COLO829 (cell line): ENCODE results near the gene KRTAP29-1.
"Not testable (repeated sequence)": the region's sequence is repeated elsewhere in the genome, so short reads cannot be mapped to it uniquely, and the experiment has no call there.

Experiments used
- DNase-seq: peaks from one replicate; pipeline ENCODE4 v3.0.0; 2012; ENCODE audit warnings: low spot score

The KRTAP29-1 gene

DNA sequence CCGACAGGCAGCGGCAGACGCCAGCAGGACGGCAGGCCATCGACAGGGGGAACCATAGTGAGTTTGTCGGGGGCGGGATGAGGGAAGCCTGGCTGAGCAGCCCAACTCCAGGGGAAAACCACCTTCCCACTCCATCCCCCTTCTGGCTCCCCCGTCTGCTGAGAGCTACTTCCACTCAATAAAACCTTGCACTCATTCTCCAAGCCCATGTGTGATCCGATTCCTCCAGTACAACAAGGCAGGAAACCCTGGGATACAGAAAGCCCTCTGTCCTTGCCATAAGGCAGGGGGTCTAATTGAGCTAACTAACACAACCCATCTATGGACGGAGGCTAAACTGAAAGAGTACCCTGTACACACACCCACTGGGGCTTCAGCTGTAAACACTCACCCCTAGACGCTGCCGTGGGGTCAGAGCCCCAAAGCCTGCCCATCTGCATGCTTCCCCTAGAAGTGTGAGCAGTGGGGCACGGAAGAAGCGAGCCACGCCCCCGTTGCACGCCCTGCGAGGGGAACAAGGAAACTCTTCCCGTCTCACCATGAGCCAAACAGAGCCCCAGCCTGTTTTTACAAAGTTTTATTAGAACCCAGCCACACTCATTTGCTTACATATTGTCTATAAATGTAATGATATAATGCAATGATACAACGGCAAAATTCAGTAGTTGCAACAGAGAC is 4.1 kb downstream of the KRTAP29-1 start:
- DNase-seq: no peak

DNA sequence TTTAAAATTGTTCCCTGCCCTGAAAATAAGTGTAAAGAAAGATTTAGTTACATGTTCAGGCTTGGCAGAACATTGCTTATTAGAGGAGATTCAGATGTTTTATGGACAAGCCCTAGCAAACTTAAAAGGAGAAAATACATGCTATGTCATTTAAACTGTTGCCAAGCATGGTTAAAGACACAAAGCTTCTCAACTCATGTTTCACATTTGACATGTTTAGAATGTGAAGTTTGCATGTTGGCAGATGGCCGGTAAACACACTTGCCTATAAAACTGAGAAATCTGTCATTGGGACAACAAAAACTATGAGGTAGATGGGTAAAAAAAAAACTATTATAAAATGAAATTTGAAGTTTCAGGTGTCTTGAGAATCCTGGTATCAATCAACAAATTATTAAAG is 5.8 kb downstream of the KRTAP29-1 start:
- DNase-seq: no peak

DNA sequence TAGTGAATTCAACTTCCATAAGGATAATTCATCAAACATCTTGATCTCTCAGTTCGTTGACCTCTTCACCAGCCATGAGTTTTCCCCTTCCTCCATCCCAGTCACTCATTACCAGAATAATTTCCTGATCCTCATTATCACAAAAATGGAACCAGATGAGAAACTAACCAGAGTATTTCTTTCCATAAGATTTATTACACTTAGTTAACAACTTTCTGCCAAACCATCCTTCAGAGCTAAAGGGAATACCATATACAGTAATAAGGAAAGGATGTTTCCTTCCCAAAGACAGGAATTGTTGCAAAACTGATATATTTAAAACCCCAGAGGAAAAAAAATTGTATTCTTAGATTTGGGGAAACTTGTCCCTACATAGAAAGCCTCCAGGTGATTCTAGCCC is 8.6 kb downstream of the KRTAP29-1 start:
- DNase-seq: no peak

DNA sequence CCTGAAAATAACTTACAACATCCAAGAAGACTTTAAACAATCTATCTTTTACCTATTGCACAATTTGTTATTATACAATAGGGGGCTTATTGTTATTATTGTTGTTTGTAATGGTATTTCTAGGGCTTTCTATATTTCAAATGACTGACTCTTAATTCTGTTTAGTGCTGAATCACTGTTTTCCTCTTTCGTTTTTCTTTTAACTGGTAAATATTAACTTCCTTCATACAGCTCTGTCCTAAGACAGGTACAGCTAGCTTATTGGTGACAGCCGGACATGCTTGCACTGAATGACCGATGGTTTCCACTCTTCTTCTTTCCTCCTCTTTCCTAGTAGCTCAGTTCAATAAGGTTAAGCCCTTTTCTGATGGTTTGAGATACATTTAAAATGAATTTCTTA is 15.6 kb downstream of the KRTAP29-1 start:
- DNase-seq: no peak

DNA sequence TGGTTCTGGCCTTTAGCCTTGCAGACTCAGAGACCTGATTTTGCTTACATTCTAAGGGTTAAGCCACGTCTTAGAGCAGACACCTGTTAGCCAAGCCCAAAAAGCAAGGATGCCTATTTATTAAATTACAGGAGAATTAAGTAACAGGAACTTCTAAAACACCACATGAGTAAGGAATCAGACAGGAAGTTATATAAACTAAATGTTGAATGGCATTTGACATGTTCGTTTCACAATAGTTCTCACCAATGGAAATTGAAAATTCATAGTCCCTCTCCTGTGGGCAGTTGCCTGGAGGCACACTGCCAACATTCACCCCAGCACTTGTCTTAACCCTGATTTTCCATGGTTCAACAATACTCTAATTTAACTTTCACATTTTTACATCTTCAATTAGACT is 18.1 kb downstream of the KRTAP29-1 start:
- DNase-seq: no peak

DNA sequence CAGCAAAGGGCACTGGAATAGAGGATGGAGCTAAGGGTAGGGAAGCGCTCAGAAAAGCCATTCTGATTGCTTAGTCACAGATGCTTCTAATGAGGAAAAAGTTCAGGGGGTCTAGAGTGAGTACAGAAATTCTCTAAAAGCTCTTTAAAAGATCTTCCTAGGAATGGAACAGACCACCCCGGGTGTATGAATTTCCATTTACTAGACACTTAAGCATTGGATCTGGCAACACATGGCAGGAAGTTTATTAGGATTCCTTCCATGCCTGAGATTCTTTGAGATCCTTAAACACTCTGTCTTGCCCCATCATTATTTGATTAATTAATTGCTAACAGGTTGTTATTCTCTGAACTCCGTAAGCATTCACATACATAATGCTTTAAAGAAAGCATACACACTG is 18.6 kb downstream of the KRTAP29-1 start:
- no peak for DNase-seq

DNA sequence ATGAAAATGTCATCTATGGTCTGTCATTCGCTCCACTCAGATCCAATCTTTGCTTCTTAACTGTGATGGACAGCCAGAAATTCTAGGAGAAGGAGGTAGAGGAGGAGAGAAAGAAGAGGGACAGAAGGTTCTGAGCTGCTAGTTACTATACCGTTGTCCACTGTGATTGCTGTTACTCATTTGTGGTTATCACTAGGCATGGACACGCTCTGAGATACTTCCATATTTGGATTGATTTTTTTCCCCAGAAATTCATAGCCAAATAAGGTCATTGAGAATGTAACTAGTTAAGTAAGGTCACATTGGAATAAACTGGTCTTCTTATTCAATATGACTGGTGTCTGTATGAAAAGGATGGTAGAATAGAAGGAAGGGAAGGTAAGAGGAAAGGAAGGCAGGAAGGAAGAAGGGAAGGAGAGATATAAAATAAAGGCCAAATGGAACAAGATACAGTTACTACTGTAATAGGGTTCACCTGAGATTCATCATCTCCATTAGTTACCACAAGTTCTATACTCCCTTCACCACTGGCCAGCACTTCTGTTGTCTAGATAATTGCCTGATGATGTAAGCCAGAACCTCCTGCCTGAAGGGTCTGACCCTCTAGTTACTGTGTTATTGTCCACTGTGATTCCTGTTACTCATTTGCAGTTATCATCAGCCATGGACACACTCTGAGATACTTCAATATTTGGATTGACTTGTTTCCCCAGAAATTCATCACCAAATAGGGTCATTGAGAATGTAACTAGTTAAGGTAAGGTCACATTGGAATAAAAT is 24.3 kb downstream of the KRTAP29-1 start:
- no peak for DNase-seq

DNA sequence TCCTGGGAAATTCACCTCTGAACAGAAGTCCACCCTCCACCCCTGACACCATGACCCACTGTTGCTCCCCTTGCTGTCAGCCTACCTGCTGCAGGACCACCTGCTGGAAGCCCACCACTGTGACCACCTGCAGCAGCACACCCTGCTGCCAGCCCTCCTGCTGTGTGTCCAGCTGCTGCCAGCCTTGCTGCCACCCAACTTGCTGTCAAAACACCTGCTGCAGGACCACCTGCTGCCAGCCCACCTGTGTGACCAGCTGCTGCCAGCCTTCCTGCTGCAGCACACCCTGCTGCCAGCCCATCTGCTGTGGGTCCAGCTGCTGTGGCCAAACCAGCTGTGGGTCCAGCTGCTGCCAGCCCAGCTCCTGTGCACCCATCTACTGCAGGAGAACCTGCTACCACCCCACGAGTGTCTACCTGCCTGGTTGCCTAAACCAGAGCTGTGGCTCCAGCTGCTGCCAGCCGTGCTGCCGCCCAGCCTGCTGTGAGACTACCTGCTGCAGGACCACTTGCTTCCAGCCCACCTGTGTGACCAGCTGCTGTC is 26.9 kb downstream of the KRTAP29-1 start, which contains the start of gene KRTAP9-7:
Gene KRTAP9-7, plus strand, starts transcription at position 51 of the 543 bp plus-strand sequence. Its CDS starts 0 bp downstream, at position 51.
- not testable (repeated sequence) for DNase-seq

DNA sequence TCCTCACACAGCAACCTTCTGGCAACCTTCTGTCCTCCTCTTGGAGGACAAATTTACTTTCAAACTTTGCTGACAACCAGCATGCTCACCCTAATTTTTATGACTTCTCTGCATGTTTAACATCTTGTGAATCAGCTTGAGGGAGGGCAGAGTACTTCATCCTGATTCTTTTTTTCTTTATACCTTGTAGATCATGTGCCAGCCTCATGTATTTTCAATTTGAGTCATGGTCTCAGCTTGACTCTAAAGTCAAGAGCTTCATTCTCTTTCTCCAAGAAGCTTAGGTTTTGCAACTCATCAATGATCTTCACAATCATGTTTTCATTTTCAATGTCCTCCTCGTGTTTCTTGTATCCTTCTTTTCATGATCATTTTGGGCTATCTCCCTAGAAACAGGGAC is 30.8 kb downstream of the KRTAP29-1 start:
- no peak for DNase-seq

DNA sequence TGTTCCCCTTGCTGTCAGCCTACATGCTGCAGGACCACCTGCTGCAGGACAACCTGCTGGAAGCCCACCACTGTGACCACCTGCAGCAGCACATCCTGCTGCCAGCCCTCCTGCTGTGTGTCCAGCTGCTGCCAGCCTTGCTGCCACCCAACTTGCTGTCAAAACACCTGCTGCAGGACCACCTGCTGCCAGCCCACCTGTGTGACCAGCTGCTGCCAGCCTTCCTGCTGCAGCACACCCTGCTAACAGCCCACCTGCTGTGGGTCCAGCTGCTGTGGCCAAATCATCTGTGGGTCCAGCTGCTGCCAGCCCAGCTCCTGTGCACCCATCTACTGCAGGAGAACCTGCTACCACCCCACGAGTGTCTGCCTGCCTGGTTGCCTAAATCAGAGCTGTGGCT is 31.3 kb downstream of the KRTAP29-1 start:
- DNase-seq: not testable (repeated sequence)

DNA sequence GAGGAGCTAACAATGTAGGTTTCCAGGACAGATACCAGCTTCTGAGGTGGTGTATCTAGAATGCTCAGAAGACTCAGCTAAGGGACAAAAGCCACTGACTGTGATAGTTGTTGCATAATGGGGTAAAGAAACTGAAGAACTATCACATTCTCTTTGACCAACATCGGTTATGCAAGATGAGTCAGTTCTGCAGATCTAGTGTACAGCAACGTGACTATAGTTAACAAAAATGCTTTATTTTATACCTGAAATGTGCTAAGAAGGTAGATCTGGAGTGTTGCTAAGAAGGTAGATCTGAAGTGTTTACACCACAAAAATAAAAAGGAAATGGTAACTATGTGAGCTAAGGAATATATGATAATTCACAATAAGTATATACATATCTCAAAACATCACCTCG is 34.9 kb downstream of the KRTAP29-1 start:
- no peak for DNase-seq

DNA sequence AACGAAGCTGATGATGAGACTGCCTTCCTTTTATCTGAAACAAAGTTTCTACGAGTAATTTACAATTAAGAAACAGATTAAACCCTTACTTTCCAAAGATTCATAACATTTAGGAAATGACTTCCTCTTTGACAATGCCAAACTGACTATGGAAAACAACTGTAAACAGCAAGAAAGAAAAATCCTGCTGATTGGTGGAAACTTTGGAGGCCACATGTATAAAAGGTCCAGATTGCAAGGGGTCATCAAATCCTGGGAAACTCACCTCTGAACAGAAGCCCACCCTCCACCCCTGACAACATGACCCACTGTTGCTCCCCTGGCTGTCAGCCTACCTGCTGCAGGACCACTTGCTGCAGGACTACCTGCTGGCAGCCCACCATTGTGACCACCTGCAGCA is 37.6 kb downstream of the KRTAP29-1 start, which contains the start of gene KRTAP9-6:
Gene KRTAP9-6, plus strand, starts transcription at position 301 of the 400 bp plus-strand sequence. Its CDS starts 0 bp downstream, at position 301.
- DNase-seq: no peak

DNA sequence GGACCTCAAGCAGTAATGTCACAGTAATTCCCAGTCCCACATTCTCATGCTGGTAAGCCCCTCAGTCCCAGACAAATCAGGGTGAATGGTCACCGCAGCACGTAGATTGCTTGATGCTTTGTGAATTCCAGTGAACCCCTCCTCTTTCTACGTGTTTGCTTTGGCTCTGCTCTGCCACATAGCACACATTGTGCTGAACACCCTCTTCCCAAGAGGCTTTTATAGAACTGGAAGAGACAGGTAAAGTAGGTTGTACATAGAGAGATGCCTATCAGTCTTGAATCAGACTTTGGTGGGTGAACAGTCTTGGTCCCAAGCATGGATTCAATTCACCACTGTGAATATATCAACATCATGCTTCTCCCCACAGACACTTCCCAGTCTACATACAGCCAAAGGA is 38.1 kb downstream of the KRTAP29-1 start:
- no peak for DNase-seq

DNA sequence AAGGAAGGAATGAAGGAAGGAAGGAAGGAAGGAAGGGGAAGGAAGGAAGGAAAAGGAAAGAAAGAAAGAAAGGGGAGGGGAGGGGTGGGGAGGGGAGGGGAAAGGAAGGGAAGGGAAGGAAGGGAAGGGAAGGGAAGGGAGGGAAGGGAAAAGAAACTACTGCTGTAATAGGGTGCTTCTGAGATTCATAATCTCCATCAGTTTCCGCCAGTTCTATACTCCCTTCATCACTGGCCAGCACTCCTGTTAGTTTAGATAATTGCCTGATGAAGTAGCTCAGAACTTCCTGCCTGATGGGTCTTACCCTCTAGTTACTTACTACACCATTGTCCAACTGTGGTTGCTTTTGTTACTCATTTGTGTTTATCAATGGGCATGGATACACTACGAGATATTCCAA is 39.4 kb downstream of the KRTAP29-1 start:
- no peak for DNase-seq

DNA sequence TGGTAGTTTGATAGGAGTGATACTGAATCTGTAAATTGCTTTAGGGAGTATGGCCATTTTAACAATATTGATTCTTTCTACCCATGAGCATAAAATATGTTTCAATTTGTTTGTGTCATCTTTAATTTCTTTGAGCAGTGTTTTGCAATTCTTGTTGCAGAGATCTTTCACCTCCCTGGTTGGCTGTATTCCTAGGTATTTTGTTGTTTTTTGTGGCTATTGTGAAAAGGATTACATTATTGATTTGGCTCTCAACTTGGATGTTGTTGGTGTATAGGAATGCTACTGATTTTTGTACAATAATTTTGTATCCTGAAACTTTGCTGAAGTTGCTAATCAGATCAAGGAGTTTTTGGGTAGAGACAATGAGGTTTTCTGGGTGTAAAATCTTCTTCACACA is 44.2 kb downstream of the KRTAP29-1 start:
- DNase-seq: no peak

DNA sequence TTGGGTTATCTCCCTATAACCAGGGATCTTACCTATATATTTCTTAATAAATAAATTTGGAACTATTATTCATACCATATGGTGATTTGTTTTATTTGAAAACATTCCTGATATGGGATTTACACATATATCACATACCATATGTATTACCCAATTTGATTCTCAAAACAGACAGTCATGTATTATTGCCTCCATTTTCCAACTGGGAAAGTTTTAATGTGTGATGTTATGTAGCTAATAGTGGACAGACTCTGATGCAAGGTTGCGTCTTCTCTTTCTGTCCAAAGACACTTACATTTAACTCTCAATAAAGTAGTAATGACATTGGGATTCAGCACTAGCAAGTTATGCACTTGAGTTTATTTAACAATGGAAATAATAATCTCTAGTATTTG is 46.4 kb downstream of the KRTAP29-1 start:
- DNase-seq: no peak

DNA sequence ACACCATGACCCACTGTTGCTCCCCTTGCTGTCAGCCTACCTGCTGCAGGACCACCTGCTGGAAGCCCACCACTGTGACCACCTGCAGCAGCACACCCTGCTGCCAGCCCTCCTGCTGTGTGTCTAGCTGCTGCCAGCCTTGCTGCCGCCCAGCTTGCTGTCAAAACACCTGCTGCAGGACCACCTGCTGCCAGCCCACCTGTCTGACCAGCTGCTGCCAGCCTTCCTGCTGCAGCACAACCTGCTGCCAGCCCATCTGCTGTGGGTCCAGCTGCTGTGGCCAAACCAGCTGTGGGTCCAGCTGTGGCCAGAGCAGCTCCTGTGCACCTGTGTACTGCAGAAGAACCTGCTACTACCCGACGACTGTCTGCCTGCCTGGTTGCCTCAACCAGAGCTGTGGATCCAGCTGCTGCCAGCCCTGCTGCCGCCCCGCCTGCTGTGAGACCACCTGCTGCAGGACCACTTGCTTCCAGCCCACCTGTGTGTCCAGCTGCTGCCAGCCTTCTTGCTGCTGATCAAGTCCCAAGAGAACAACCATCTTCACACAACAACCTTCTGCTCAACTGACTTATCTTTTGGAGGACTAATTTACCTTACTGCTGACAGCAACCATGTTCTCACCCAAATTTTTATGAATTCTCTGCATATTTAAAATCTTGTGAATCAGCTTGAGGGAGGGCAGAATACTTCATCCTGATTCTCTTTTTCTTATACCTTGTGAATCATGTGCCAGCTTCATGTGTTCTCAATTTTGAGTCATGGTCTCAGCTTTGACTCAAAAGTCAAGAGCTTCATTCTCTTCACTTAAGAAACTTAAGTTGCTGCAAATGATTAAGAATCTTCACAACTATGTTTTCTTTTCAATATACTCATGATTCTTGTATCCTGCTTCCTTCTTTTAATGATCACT is 47.0 kb downstream of the KRTAP29-1 start, which contains the start of gene KRTAP9-9:
Gene KRTAP9-9, plus strand, starts transcription at position 4 of the 910 bp plus-strand sequence.
- not testable (repeated sequence) for DNase-seq

DNA sequence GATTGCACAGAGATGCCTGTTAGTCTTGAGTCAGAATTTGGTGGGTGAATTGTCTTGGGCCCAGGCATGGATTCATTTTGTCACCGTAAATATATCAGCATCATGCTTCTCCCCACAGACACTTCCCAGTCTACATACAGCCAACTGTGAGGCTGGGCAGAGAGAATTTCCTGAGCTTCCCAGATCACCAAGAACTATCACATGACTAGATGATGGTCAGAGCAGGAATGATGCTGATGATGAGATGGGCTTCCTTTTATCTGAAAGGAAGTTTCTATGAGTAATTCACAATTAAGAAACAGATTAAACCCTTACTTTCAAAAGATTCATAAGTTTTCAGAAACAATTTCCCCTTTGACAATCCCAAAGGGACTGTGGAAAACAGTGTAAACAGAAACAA is 47.8 kb downstream of the KRTAP29-1 start:
- no peak for DNase-seq
